NCI-H526 (cell line): Measurements from ENCODE around the gene KATNAL2.

Experiments used
- DNase-seq, 2 experiments: peaks; one replicate each; lab custom pipeline; 2025; lab: John Stamatoyannopoulos, UW

KATNAL2 gene

GRCh38 chr18:46917108-46917802, at the start of gene KATNAL2, which contains the start of gene PIAS2:
Gene KATNAL2, plus strand, starts transcription at chr18:46917602. Its CDS starts 29,271 bp downstream, at chr18:46946873.
Gene PIAS2, minus strand, starts transcription at chr18:46917507. Its CDS starts 162 bp downstream, at chr18:46917345.
- peak in 1 of 2 experiments; percentile 82 for DNase-seq

- no peak for DNase-seq
Observed at GRCh38 chr18:46868169-46868921, 49.1 kb upstream of the KATNAL2 start.

GRCh38 chr18:46877329-46877987, 39.9 kb upstream of the KATNAL2 start:
- DNase-seq = no peak

- no peak for DNase-seq
Observed at GRCh38 chr18:46883180-46883579, 34.2 kb upstream of the KATNAL2 start.

- no peak for DNase-seq
Observed at GRCh38 chr18:46886893-46887292, 30.5 kb upstream of the KATNAL2 start.

GRCh38 chr18:46888965-46889364, 28.4 kb upstream of the KATNAL2 start:
- no peak for DNase-seq

- DNase-seq = no peak
Observed at GRCh38 chr18:46891742-46892214, 25.6 kb upstream of the KATNAL2 start.

GRCh38 chr18:46892842-46893241, 24.6 kb upstream of the KATNAL2 start:
- DNase-seq = no peak

- no peak for DNase-seq
Observed at GRCh38 chr18:46893360-46893759, 24.0 kb upstream of the KATNAL2 start.

GRCh38 chr18:46894124-46894523, 23.3 kb upstream of the KATNAL2 start:
- DNase-seq = no peak

- DNase-seq = no peak
Observed at GRCh38 chr18:46899274-46899948, 18.0 kb upstream of the KATNAL2 start.

- no peak for DNase-seq
Observed at GRCh38 chr18:46903406-46903805, 14.0 kb upstream of the KATNAL2 start.

GRCh38 chr18:46909497-46909896, 7.9 kb upstream of the KATNAL2 start:
- no peak for DNase-seq

- no peak for DNase-seq
Observed at GRCh38 chr18:46910856-46911255, 6.5 kb upstream of the KATNAL2 start.

GRCh38 chr18:46915800-46916550, 1.4 kb upstream of the KATNAL2 start:
- peak in 1 of 2 experiments; percentile 10 for DNase-seq

- no peak for DNase-seq
Observed at GRCh38 chr18:46916551-46917107, 773 bp upstream of the KATNAL2 start.

- DNase-seq = peak in 1 of 2 experiments; percentile 16
Observed at GRCh38 chr18:46917803-46918600, 600 bp downstream of the KATNAL2 start.

- no peak for DNase-seq
Observed at GRCh38 chr18:46920067-46920466, 2.7 kb downstream of the KATNAL2 start.

GRCh38 chr18:46920653-46921052, 3.3 kb downstream of the KATNAL2 start:
- DNase-seq = no peak

GRCh38 chr18:46939337-46939963, 22.0 kb downstream of the KATNAL2 start:
- no peak for DNase-seq
